ENCODE data around the gene RND2.

Gene RND2

DNA sequence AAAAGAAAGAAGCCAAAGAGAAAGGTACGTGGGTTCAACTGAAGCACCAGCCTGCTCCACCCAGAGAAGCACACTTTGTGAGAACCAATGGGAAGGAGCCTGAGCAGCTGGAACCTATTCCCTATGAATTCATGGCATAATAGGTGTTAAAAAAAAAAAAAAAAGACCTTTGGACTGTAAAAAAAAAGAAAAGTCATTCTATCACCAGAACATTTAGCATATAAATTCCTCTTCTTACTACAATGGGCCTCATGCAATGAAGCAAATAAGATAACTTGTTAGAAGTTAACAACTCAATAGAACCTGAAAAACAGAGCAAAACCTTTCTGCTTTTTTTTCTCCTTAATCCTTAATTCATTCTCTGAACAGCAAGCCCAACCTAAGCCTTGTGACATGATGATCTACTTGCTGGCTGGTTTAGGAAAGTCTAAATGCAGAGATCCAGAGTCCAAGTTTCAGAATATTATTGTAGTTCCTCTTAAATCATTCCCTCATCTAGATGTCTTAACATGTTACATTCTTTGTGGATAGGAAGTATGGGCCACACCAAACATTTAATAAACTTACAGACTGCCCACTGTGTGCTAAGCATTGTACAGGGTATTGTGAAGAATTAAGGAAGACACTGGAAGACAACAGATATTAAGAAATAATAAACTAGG lies 54.7 kb downstream of the RND2 start:
- no peak for DNase-seq
